ENCODE measurements around the gene DNAL4. TPM values are rescaled to one million over a fixed set of nuclear protein-coding genes. Genes with fewer than 3 reads are reported as not detected.

DNAL4 gene
- total RNA-seq, 1 experiment from 2014 or later = 18.3 TPM

DNA sequence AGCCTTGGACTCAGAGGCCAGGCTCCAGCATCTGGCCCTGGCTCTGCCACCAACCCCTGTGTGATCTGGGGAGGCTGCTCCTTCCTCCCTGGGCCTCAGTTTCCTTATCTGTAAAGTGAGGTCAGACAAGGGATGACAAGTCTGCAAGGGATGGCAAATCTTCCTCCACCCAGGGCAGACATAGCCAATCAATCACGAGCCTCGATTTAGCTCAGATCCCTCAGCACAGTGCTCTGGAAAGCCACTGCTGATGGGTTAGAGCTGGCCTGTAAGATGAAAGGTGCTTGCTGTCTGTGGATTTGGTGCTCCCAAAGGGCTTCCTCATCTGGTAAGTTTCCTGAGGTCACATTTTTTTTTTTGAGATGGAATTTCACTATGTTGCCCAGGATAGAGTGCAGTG is 29.7 kb upstream of the DNAL4 start:
- ChIA-PET CTCF (interaction anchor here (0.7 to 1.3 kb wide), 4 partner anchors 12 to 150 kb away, joined by 3 to 5 read pairs (median 5); no protein-coding TSS in a partner anchor), POLR2A (no interaction called here)
- no TSS peak for BruUV-seq (replicated peaks)
- no peaks in the 10 kb centered on the region for H3K9me3 Mint-ChIP-seq (ENCODE audit: unreplicated experiment)
- TF ChIP-seq, protein P1, sequence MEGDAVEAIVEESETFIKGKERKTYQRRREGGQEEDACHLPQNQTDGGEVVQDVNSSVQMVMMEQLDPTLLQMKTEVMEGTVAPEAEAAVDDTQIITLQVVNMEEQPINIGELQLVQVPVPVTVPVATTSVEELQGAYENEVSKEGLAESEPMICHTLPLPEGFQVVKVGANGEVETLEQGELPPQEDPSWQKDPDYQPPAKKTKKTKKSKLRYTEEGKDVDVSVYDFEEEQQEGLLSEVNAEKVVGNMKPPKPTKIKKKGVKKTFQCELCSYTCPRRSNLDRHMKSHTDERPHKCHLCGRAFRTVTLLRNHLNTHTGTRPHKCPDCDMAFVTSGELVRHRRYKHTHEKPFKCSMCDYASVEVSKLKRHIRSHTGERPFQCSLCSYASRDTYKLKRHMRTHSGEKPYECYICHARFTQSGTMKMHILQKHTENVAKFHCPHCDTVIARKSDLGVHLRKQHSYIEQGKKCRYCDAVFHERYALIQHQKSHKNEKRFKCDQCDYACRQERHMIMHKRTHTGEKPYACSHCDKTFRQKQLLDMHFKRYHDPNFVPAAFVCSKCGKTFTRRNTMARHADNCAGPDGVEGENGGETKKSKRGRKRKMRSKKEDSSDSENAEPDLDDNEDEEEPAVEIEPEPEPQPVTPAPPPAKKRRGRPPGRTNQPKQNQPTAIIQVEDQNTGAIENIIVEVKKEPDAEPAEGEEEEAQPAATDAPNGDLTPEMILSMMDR (IDR thresholded peaks at IDR 0.05; ENCODE audit: unreplicated experiment) = no peak
- H3K27me3 Mint-ChIP-seq (ENCODE audit: insufficient read depth, unreplicated experiment) = peaks cover 31% of the 10 kb centered on the region
- no peaks in the 10 kb centered on the region for H3K4me1 Mint-ChIP-seq (ENCODE audit: insufficient read depth, unreplicated experiment)
- no peak for DNase-seq (ENCODE audit: unreplicated experiment)
- no peak overlapping the region for H3K27ac Mint-ChIP-seq (ENCODE audit: low read depth, unreplicated experiment)
- no peak overlapping the region for H3K4me3 Mint-ChIP-seq (ENCODE audit: unreplicated experiment)
- intact Hi-C loops (cut with micrococcal nuclease) = no loop called here
- no peaks in the 10 kb centered on the region for H3K36me3 Mint-ChIP-seq (ENCODE audit: insufficient read depth, unreplicated experiment)

DNA sequence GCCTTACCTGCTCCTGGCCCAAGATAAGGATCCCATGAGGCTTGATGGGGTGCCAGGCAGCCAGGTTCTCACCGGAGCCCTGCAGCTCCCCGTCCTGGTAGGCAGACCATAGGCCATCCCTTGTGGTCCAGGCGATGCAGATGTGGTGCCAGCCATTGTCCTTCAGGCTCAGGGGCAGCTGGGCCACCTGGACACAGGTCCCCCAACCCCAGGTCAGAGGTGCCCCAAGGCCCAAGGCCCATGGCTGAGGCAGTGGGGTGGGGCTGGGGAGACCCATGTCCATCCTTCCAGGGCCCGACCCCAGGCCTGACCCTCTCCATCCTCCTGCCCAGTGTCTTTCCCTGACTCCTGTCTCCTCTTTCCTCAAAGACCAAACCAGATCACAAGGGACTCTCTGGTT is 29.1 kb upstream of the DNAL4 start:
- H3K27me3 Mint-ChIP-seq (ENCODE audit: insufficient read depth, unreplicated experiment) = peaks cover 37% of the 10 kb centered on the region
- no peak overlapping the region for H3K27ac Mint-ChIP-seq (ENCODE audit: low read depth, unreplicated experiment)
- no peaks in the 10 kb centered on the region for H3K36me3 Mint-ChIP-seq (ENCODE audit: insufficient read depth, unreplicated experiment)
- no peak overlapping the region for H3K4me3 Mint-ChIP-seq (ENCODE audit: unreplicated experiment)
- ChIA-PET POLR2A (no interaction called here), CTCF (interaction anchor here (0.6 to 1.2 kb wide), 3 partner anchors 11 to 177 kb away, joined by 3 to 5 read pairs (median 5); no protein-coding TSS in a partner anchor)
- no peaks in the 10 kb centered on the region for H3K9me3 Mint-ChIP-seq (ENCODE audit: unreplicated experiment)
- BruUV-seq (replicated peaks) = no TSS peak
- no peaks in the 10 kb centered on the region for H3K4me1 Mint-ChIP-seq (ENCODE audit: insufficient read depth, unreplicated experiment)
- intact Hi-C loops (cut with micrococcal nuclease) = no loop called here
- TF ChIP-seq, protein P1 (IDR thresholded peaks at IDR 0.05; ENCODE audit: unreplicated experiment) = no peak
- DNase-seq (ENCODE audit: unreplicated experiment) = no peak

DNA sequence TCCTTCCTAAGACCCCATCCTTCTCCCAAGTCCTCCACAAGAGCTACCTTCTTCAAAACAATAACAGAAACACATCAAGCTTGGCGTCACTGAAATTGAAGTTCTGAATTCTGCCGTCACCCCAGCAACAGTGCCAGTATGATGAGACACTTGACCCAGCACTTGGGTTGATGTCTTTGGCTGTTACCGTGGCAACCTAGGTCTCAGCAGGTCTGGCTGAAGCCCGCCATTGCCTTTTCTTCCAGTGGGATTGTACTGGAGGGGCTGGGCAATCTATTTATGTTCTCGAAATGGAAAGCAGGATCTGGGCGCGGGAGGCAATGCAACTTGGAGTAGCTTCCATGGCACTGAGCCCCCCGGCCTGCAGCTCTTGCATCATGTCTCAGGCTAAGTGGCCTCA is 26.1 kb upstream of the DNAL4 start:
- no peaks in the 10 kb centered on the region for H3K4me1 Mint-ChIP-seq (ENCODE audit: insufficient read depth, unreplicated experiment)
- no TSS peak for BruUV-seq (replicated peaks)
- H3K36me3 Mint-ChIP-seq (ENCODE audit: insufficient read depth, unreplicated experiment) = no peaks in the 10 kb centered on the region
- no peaks in the 10 kb centered on the region for H3K9me3 Mint-ChIP-seq (ENCODE audit: unreplicated experiment)
- POLR2A ChIA-PET = interaction anchor here (0.8 kb wide), 1 partner anchor 16 kb away, joined by 3 read pairs; no protein-coding TSS in a partner anchor
- no peak for DNase-seq (ENCODE audit: unreplicated experiment)
- TF ChIP-seq, protein P1 (IDR thresholded peaks at IDR 0.05; ENCODE audit: unreplicated experiment) = no peak
- H3K4me3 Mint-ChIP-seq (ENCODE audit: unreplicated experiment) = no peak overlapping the region
- intact Hi-C loops (cut with micrococcal nuclease) = no loop called here
- H3K27ac Mint-ChIP-seq (ENCODE audit: low read depth, unreplicated experiment) = no peak overlapping the region
- CTCF ChIA-PET = interaction anchor here (0.5 to 1.3 kb wide), 4 partner anchors 14 to 242 kb away, joined by 3 to 4 read pairs (median 3); no protein-coding TSS in a partner anchor
- peaks cover 67% of the 10 kb centered on the region for H3K27me3 Mint-ChIP-seq (ENCODE audit: insufficient read depth, unreplicated experiment)

DNA sequence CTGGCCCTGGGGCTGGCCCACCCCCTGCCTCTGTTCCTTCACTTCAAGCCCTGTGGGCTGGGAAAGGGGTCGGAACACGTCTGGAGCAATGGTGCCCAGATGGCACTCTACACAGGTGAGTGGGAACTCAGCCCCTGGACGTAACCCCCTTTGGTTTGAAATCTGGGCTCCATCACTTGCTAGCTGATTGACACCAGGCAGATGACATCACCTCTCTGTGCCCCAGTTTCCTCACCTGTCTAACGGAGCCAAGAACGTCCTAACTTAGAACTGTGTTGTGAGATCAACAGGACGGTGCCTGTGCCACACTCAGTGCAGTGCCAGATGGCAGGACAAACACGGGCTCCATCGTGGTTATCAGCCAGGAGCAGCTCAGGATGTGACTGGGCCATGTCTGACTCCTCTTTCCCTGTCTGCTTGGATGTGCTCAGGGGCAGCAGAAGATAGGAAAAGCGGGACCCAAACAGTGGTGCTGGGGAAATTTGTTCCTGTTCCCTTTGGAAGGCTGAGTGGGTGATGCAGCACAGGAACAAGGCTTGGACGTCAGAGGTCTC is 25.5 kb upstream of the DNAL4 start:
- no peak overlapping the region for H3K27ac Mint-ChIP-seq (ENCODE audit: low read depth, unreplicated experiment)
- CTCF ChIA-PET = interaction anchor here (1.3 kb wide), 1 partner anchor 52 kb away, joined by 3 read pairs; no protein-coding TSS in a partner anchor
- H3K4me3 Mint-ChIP-seq (ENCODE audit: unreplicated experiment) = no peak overlapping the region
- intact Hi-C loops (cut with micrococcal nuclease) = no loop called here
- POLR2A ChIA-PET = no interaction called here
- peaks cover 73% of the 10 kb centered on the region for H3K27me3 Mint-ChIP-seq (ENCODE audit: insufficient read depth, unreplicated experiment)
- DNase-seq (ENCODE audit: unreplicated experiment) = no peak
- H3K9me3 Mint-ChIP-seq (ENCODE audit: unreplicated experiment) = no peaks in the 10 kb centered on the region
- H3K4me1 Mint-ChIP-seq (ENCODE audit: insufficient read depth, unreplicated experiment) = no peaks in the 10 kb centered on the region
- no peaks in the 10 kb centered on the region for H3K36me3 Mint-ChIP-seq (ENCODE audit: insufficient read depth, unreplicated experiment)
- TF ChIP-seq, protein P1 (IDR thresholded peaks at IDR 0.05; ENCODE audit: unreplicated experiment) = no peak
- no TSS peak for BruUV-seq (replicated peaks)
